H1 (cell line): ENCODE results near the gene HIC2. TPM values are rescaled to one million over a fixed set of nuclear protein-coding genes. Genes with fewer than 3 reads are reported as not detected.
"Not testable (repeated sequence)": the region's sequence is repeated elsewhere in the genome, so short reads cannot be mapped to it uniquely, and the experiment has no call there.

Source experiments
- CTCF ChIA-PET: fragments of 300-600 bp; sonication (Branson Sonifier 250); formaldehyde crosslinking; loops from one replicate; lab custom pipeline; 2021; ENCODE audit not compliant: partially characterized antibody; lab: Charles Lee
- POLR2A ChIA-PET: fragments of 300-600 bp; sonication (Branson Sonifier 250); formaldehyde crosslinking; loops from one replicate; lab custom pipeline; 2021; ENCODE audit warnings: inconsistent platforms; ENCODE audit not compliant: partially characterized antibody; lab: Charles Lee
- DNase-seq, 2 experiments: peaks; one replicate each; pipeline versions ENCODE4 v3.0.0 to v3.0.0-alpha.2; 2010 to 2022; ENCODE audit warnings: low spot score in 2 of 2, low read depth in 1 of 2, mixed read lengths in 1 of 2
- FAIRE-seq: peaks from 2 replicates; lab custom pipeline; 2011; peaks lifted over from hg19 to GRCh38; lab: Jason Lieb, UNC
- H2AFZ ChIP-seq: 2 replicates; pipeline ENCODE4 v1.8.1; 2012; ENCODE audit warnings: low read length, inconsistent platforms
- H2AK5ac ChIP-seq: 2 replicates; pipeline ENCODE4 v1.6.1; 2013; ENCODE audit warnings: low read depth, low read length
- H2BK120ac ChIP-seq: replicated peaks from 2 replicates; pipeline ENCODE3; 2013; ENCODE audit warnings: low read depth, low read length, inconsistent platforms
- H2BK12ac ChIP-seq: 2 replicates; pipeline ENCODE4 v1.6.1; 2013; ENCODE audit warnings: low read depth, low read length
- H2BK15ac ChIP-seq: 2 replicates; pipeline ENCODE4 v1.6.1; 2013; ENCODE audit warnings: low read length
- H2BK20ac ChIP-seq: 2 replicates; pipeline ENCODE4 v1.6.1; 2013; ENCODE audit warnings: low read length
- H2BK5ac ChIP-seq: 2 replicates; pipeline ENCODE4 v1.6.1; 2013; ENCODE audit warnings: low read depth, low read length
- H3K14ac ChIP-seq: 2 replicates; pipeline ENCODE4 v1.6.1; 2013; ENCODE audit warnings: inconsistent platforms; ENCODE audit not compliant: insufficient read length
- H3K18ac ChIP-seq: 2 replicates; pipeline ENCODE4 v1.6.1; 2013; ENCODE audit warnings: low read length; ENCODE audit errors: extremely low read depth
- H3K23ac ChIP-seq: 2 replicates; pipeline ENCODE4 v1.6.1; 2013; ENCODE audit warnings: inconsistent platforms; ENCODE audit not compliant: insufficient read length
- H3K23me2 ChIP-seq: 2 replicates; pipeline ENCODE4 v1.6.1; 2013; ENCODE audit warnings: low read depth, low read length
- H3K27ac ChIP-seq: 2 replicates; pipeline ENCODE4 v1.6.1; 2011; ENCODE audit warnings: low read depth, low read length, inconsistent platforms
- H3K27me3 ChIP-seq, 4 experiments: replicated peaks in 1 of 4; 1 replicate in 1 of 4; 2 replicates in 3 of 4; pipeline versions ENCODE4 v1.6.1 to v1.8.1; 2011 to 2013; ENCODE audit warnings: low read length in 3 of 4, mild to moderate bottlenecking in 3 of 4, inconsistent platforms in 2 of 4, mixed read lengths in 2 of 4, moderate library complexity in 1 of 4; ENCODE audit not compliant: control insufficient read depth in 3 of 4, insufficient read depth in 3 of 4; ENCODE audit errors: extremely low read depth in 1 of 4
- H3K36me3 ChIP-seq, 4 experiments: 2 replicates each; pipeline versions ENCODE4 v1.6.1 to v1.8.1; 2011 to 2013; ENCODE audit warnings: mild to moderate bottlenecking in 4 of 4, low read length in 3 of 4, moderate library complexity in 2 of 4, control low read depth in 1 of 4, inconsistent platforms in 1 of 4; ENCODE audit not compliant: insufficient read depth in 4 of 4, control insufficient read depth in 2 of 4
- H3K4ac ChIP-seq: replicated peaks from 2 replicates; pipeline ENCODE3; 2013; ENCODE audit warnings: low read length, low read depth, mixed read lengths, inconsistent platforms; ENCODE audit not compliant: insufficient read length
- H3K4me1 ChIP-seq, 4 experiments: replicated peaks in 1 of 4; 1 replicate in 1 of 4; 2 replicates in 3 of 4; pipeline versions ENCODE4 v1.6.1 to v1.8.1; 2011 to 2013; ENCODE audit warnings: low read length in 3 of 4, inconsistent platforms in 2 of 4, mixed read lengths in 1 of 4; ENCODE audit not compliant: insufficient read depth in 4 of 4, control insufficient read depth in 3 of 4
- H3K4me2 ChIP-seq, 2 experiments: 2 replicates each; pipeline versions ENCODE4 v1.6.1 to v1.8.1; 2011 to 2013; ENCODE audit warnings: low read depth in 2 of 2, low read length in 2 of 2, control low read depth in 1 of 2, inconsistent platforms in 1 of 2, mild to moderate bottlenecking in 1 of 2; ENCODE audit not compliant: insufficient read depth in 1 of 2
- H3K4me3 ChIP-seq, 4 experiments: fragments of 200-600, 300-600 bp in 1 of 4; sonication (generic), shearing (Covaris generic), sonication (Bioruptor Twin) in 1 of 4; 2 replicates each; pipeline versions ENCODE4 v1.5.1 to v1.8.1; 2011 to 2016; ENCODE audit warnings: low read length in 4 of 4, low read depth in 3 of 4, control low read depth in 2 of 4, inconsistent platforms in 2 of 4, mild to moderate bottlenecking in 2 of 4, mixed read lengths in 1 of 4, moderate library complexity in 1 of 4; ENCODE audit not compliant: insufficient read depth in 2 of 4; ENCODE audit errors: extremely low read depth in 1 of 4
- H3K56ac ChIP-seq: replicated peaks from 2 replicates; pipeline ENCODE3; 2013; ENCODE audit warnings: low read depth, mild to moderate bottlenecking, mixed read lengths, low read length, inconsistent platforms; ENCODE audit not compliant: insufficient read length
- H3K79me1 ChIP-seq: 2 replicates; pipeline ENCODE4 v1.6.1; 2013; ENCODE audit warnings: low read depth, low read length, control low read depth
- H3K79me2 ChIP-seq, 2 experiments: 2 replicates each; pipeline versions ENCODE4 v1.6.1 to v1.8.1; 2012 to 2013; ENCODE audit warnings: low read length in 2 of 2, mild to moderate bottlenecking in 2 of 2, inconsistent platforms in 1 of 2; ENCODE audit not compliant: insufficient read depth in 2 of 2, control insufficient read depth in 1 of 2
- H3K9ac ChIP-seq, 4 experiments: replicated peaks in 1 of 4; 1 replicate in 1 of 4; 2 replicates in 3 of 4; pipeline versions ENCODE4 v1.6.1 to v1.8.1; 2011 to 2013; ENCODE audit warnings: low read depth in 3 of 4, low read length in 3 of 4, control low read depth in 2 of 4, mild to moderate bottlenecking in 2 of 4, moderate library complexity in 2 of 4, inconsistent platforms in 1 of 4; ENCODE audit errors: extremely low read depth in 1 of 4
- H3K9me3 ChIP-seq, 2 experiments: 2 replicates each; pipeline versions ENCODE4 v1.6.1 to v1.8.1; 2012 to 2013; ENCODE audit warnings: mild to moderate bottlenecking in 2 of 2, moderate library complexity in 2 of 2, control low read depth in 1 of 2, inconsistent platforms in 1 of 2, low read depth in 1 of 2, low read length in 1 of 2, mixed read lengths in 1 of 2; ENCODE audit not compliant: insufficient read depth in 2 of 2
- H4K20me1 ChIP-seq, 2 experiments: replicated peaks in 1 of 2; 2 replicates each; pipeline versions ENCODE3 to v1.8.1; 2011 to 2013; ENCODE audit warnings: inconsistent platforms in 2 of 2, low read length in 2 of 2, mild to moderate bottlenecking in 1 of 2; ENCODE audit not compliant: insufficient read depth in 2 of 2, control insufficient read depth in 1 of 2
- H4K5ac ChIP-seq: 2 replicates; pipeline ENCODE4 v1.6.1; 2013; ENCODE audit warnings: low read length, low read depth, mixed read lengths, inconsistent platforms; ENCODE audit not compliant: insufficient read length
- H4K8ac ChIP-seq: 2 replicates; pipeline ENCODE4 v1.8.0; 2013; ENCODE audit warnings: mild to moderate bottlenecking, moderate library complexity, low read length, inconsistent platforms; ENCODE audit not compliant: insufficient read depth; ENCODE audit errors: extremely low read depth
- H4K91ac ChIP-seq: replicated peaks from 2 replicates; pipeline ENCODE3; 2013; ENCODE audit warnings: low read length, mixed read lengths, inconsistent platforms; ENCODE audit not compliant: insufficient read length
- WGBS, 2 experiments: shearing (Covaris generic) in 1 of 2; methylation state at CpG; one replicate each; pipeline versions ENCODE4 v1.1.6 to v1.1.7; 2013 to 2015; ENCODE audit warnings: low lambda C conversion rate in 2 of 2, mixed read lengths in 2 of 2, inconsistent platforms in 1 of 2, low coverage in 1 of 2, missing lambda C conversion rate in 1 of 2; ENCODE audit not compliant: insufficient replicate concordance in 2 of 2, insufficient coverage in 1 of 2, insufficient read length in 1 of 2; ENCODE audit errors: extremely low coverage in 1 of 2, missing lambda C conversion rate in 1 of 2; 5-methylcytosine and 5-hydroxymethylcytosine counted together
- polyA plus RNA-seq, 7 experiments: library from polyadenylated mRNA; depleted of rRNA in 3 of 7; stranded (reverse) in 5 of 7; unstranded in 2 of 7; fragments of >200 nt in 5 of 7; fragments of 200-250 nt in 2 of 7; gene quantifications; 1 replicate in 5 of 7; 2 replicates in 1 of 7; 4 replicates in 1 of 7; pipeline versions ENCODE4 v1.2.1 to v1.2.3, GENCODE V29; 2011 to 2013; ENCODE audit warnings: missing spikeins in 2 of 7, mixed read lengths in 2 of 7
- total RNA-seq: library from RNA; stranded (reverse); fragmentation: NEBNext Ultra II Directional; extraction: Animal tissue kit (Norgen Biotek cat#: 25700); gene quantifications from 2 replicates; pipeline ENCODE4 v1.2.1, GENCODE V29; 2021

The HIC2 gene
- total and polyA plus RNA-seq, 2 of the 8 experiments (the other 6 are each of a cell fraction or from before 2014, with no cell fraction given): 8.0 to 21.9 TPM

- DNase-seq: peak; percentile 64 to 84
- POLR2A ChIA-PET, H3K79me2 ChIP-seq, H3K27ac ChIP-seq, H2BK15ac ChIP-seq, H3K4ac ChIP-seq, H3K9ac ChIP-seq, H3K4me1 ChIP-seq, CTCF ChIA-PET, H4K20me1 ChIP-seq, H3K14ac ChIP-seq, H3K79me1 ChIP-seq, H4K5ac ChIP-seq, H2BK12ac ChIP-seq, H3K23ac ChIP-seq, H2AFZ ChIP-seq, H2BK120ac ChIP-seq, H2BK20ac ChIP-seq, H4K91ac ChIP-seq, FAIRE-seq, H3K56ac ChIP-seq, H3K18ac ChIP-seq, H3K36me3 ChIP-seq, H3K9me3 ChIP-seq, H2AK5ac ChIP-seq, H2BK5ac ChIP-seq, H3K23me2 ChIP-seq, H4K8ac ChIP-seq, H3K27me3 ChIP-seq: not testable (repeated sequence)
- Histone ChIP-seq H3K4me3 (peak overlapping the region in 2 of 4 experiments; percentile 4 to 43; a peak in 2 of 8 replicates), H3K4me2 (peak overlapping the region in 1 of 2 experiments; percentile 37; a peak in 1 of 4 replicates)
- no CpG with 5 or more reads among the region's 60 CpGs for WGBS, 2 experiments
These were observed 51.3 kb downstream of the HIC2 start for GRCh38 chr22:21468194-21469096.
